ENCODE data around the gene TOE1. TPM values are rescaled to one million over a fixed set of nuclear protein-coding genes. Genes with fewer than 3 reads are reported as not detected.
"Not testable (repeated sequence)": the region's sequence is repeated elsewhere in the genome, so short reads cannot be mapped to it uniquely, and the experiment has no call there.

Gene TOE1
- polyA plus RNA-seq (2011; rRNA removed) (12.8 and 19.4 TPM in 2 replicates), polyA minus RNA-seq (2011; rRNA and poly(A)+ RNA removed) (10.5 and 11.0 TPM in 2 replicates)

DNA sequence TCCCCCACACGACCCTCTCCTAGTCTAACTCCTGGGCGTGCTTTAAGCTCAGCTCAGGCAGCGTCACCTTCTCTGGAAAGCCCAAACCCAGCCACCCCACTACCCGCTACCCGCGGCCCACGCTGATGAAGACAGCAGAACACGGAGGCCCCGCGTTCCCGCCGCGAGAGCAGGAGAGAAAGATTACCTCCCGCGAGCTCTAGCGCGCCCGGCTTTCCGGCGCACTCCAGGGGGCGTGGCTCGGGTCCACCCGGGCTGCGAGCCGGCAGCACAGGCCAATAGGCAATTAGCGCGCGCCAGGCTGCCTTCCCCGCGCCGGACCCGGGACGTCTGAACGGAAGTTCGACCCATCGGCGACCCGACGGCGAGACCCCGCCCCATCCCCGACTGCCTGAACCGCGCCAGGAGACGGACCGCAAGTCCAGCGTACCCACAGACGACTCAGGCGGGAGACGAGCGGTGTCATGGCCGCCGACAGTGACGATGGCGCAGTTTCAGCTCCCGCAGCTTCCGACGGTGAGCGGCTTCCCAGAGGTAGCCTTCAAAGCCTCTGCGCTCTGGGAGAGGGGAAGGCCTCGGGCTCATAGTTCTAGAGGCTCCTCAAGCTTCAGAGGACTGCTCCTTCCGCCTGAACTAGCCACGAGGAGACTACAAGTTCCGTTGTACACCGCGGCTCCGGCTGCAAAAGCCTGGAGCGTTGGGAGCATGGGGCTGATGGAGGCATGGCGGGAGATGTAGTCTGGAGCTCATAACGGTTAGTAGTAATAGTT lies at the start of gene TOE1, which contains the start of gene MUTYH:
Gene TOE1, plus strand, starts transcription at position 382 of the 770 bp plus-strand sequence. Its CDS starts 83 bp downstream, at position 465.
Gene MUTYH, minus strand, starts transcription at position 652 of the 770 bp plus-strand sequence. CDS start 5,935 bp downstream, outside the sequence.
- no peaks in the 10 kb centered on the region for H3K27me3 ChIP-seq (ENCODE audit: control insufficient read depth, insufficient read depth, low read length)
- CTCF ChIA-PET = interaction anchor here (0.6 to 2.4 kb wide), 9 partner anchors 9 to 884 kb away, joined by 3 to 8 read pairs (median 4); partner anchors contain the start of gene TESK2
- peak; percentile 57 for DNase-seq (ENCODE audit: low read depth)
- TF ChIP-seq, protein P1, sequence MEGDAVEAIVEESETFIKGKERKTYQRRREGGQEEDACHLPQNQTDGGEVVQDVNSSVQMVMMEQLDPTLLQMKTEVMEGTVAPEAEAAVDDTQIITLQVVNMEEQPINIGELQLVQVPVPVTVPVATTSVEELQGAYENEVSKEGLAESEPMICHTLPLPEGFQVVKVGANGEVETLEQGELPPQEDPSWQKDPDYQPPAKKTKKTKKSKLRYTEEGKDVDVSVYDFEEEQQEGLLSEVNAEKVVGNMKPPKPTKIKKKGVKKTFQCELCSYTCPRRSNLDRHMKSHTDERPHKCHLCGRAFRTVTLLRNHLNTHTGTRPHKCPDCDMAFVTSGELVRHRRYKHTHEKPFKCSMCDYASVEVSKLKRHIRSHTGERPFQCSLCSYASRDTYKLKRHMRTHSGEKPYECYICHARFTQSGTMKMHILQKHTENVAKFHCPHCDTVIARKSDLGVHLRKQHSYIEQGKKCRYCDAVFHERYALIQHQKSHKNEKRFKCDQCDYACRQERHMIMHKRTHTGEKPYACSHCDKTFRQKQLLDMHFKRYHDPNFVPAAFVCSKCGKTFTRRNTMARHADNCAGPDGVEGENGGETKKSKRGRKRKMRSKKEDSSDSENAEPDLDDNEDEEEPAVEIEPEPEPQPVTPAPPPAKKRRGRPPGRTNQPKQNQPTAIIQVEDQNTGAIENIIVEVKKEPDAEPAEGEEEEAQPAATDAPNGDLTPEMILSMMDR (IDR thresholded peaks at IDR 0.05; ENCODE audit: insufficient read depth, low read depth, low read length) = no peak
- H3K36me3 ChIP-seq (ENCODE audit: control insufficient read depth, insufficient read depth, low read length) = peaks cover 18% of the 10 kb centered on the region
- H3K4me3 ChIP-seq (ENCODE audit: low read depth, low read length) = peak within 1 kb of the TSS; percentile 89
- POLR2A ChIA-PET = interaction anchor here (0.5 to 2.2 kb wide), 8 partner anchors 9 to 328 kb away, joined by 3 to 8 read pairs (median 4); partner anchors contain the start of genes HECTD3, HPDL and UROD

DNA sequence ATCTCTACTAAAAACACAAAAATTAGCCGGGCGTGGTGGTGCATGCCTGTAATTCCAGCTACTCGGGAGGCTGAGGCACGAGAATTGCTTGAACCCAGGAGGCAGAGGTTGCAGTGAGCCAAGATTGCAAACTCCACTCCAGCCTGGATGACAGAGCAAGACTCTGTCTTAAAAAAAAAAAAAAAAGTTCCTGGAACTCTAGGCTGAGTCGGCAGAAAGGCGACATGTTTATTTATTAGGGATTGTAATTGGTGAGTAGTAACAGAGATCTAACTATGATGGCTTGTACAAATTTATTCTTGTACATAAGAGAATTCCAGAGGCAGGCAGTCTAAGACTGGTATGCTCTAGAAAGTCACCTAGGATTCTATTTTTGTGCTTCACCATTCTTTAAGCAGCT lies 49.0 kb upstream of the TOE1 start:
- CTCF ChIA-PET = interaction anchor here (1.2 to 13.5 kb wide), 2 partner anchors 272 to 279 kb away, joined by 3 to 181 read pairs; partner anchors contain the start of gene UROD
- H3K36me3 ChIP-seq (ENCODE audit: control insufficient read depth, insufficient read depth, low read length); POLR2A ChIA-PET; H3K27me3 ChIP-seq (ENCODE audit: control insufficient read depth, insufficient read depth, low read length); DNase-seq (ENCODE audit: low read depth); H3K4me3 ChIP-seq (ENCODE audit: low read depth, low read length): not testable (repeated sequence)

- ChIA-PET CTCF (interaction anchor here (0.9 to 13.5 kb wide), 5 partner anchors 10 to 280 kb away, joined by 3 to 181 read pairs (median 7); partner anchors contain the start of gene UROD), POLR2A (no interaction called here)
- DNase-seq (ENCODE audit: low read depth) = no peak
- Histone ChIP-seq H3K4me3 (ENCODE audit: low read depth, low read length) (no peak overlapping the region), H3K27me3 (ENCODE audit: control insufficient read depth, insufficient read depth, low read length) (no peaks in the 10 kb centered on the region), H3K36me3 (ENCODE audit: control insufficient read depth, insufficient read depth, low read length) (no peaks in the 10 kb centered on the region)
- TF ChIP-seq, protein P1 (IDR thresholded peaks at IDR 0.05; ENCODE audit: insufficient read depth, low read depth, low read length) = no peak
Measured at GRCh38 chr1:45291716-45292115, 48.3 kb upstream of the TOE1 start.

GRCh38 chr1:45297666-45298356 lies 42.2 kb upstream of the TOE1 start:
- POLR2A ChIA-PET = no interaction called here
- Histone ChIP-seq H3K27me3 (ENCODE audit: control insufficient read depth, insufficient read depth, low read length) (no peaks in the 10 kb centered on the region), H3K36me3 (ENCODE audit: control insufficient read depth, insufficient read depth, low read length) (no peaks in the 10 kb centered on the region), H3K4me3 (ENCODE audit: low read depth, low read length) (no peak overlapping the region)
- DNase-seq (ENCODE audit: low read depth) = no peak
- TF ChIP-seq, protein P1 (IDR thresholded peaks at IDR 0.05; ENCODE audit: insufficient read depth, low read depth, low read length) = no peak
- CTCF ChIA-PET = interaction anchor here (1.1 to 13.5 kb wide), 4 partner anchors 19 to 285 kb away, joined by 3 to 181 read pairs (median 78); partner anchors contain the start of genes HECTD3 and UROD

- ChIA-PET CTCF (interaction anchor here (0.7 to 13.5 kb wide), 6 partner anchors 17 to 832 kb away, joined by 3 to 181 read pairs (median 8); partner anchors contain the start of genes HECTD3 and UROD), POLR2A (no interaction called here)
- no peaks in the 10 kb centered on the region for H3K36me3 ChIP-seq (ENCODE audit: control insufficient read depth, insufficient read depth, low read length)
- no peaks in the 10 kb centered on the region for H3K27me3 ChIP-seq (ENCODE audit: control insufficient read depth, insufficient read depth, low read length)
- TF ChIP-seq, protein P1 (IDR thresholded peaks at IDR 0.05; ENCODE audit: insufficient read depth, low read depth, low read length) = no peak
- DNase-seq (ENCODE audit: low read depth) = no peak
- H3K4me3 ChIP-seq (ENCODE audit: low read depth, low read length) = no peak overlapping the region
Measured at GRCh38 chr1:45299296-45299695, 40.7 kb upstream of the TOE1 start.

Data from BJ (cell line).